Heart right ventricle (tissue), 16 donors: ENCODE results near the gene RNASE12. TPM values are rescaled to one million over a fixed set of nuclear protein-coding genes. Genes with fewer than 3 reads are reported as not detected.

ENCODE experiments used
- ATAC-seq, 8 donors: fragments of 200-7000 bp; cut with Tn5 transposase; one replicate each; pipeline ENCODE4 v1.9.1; 2020; ENCODE audit warnings: mild to moderate bottlenecking in 8 of 8, moderate library complexity in 8 of 8, moderate number of reproducible peaks in 1 of 8
- DNase-seq, 2 donors: peaks; one replicate each; pipeline ENCODE4 v3.0.0-alpha.2; 2020
- H3K27ac ChIP-seq, 10 donors: fragments of 200-600 bp; sonication (generic) in 2 of 10; one replicate each; pipeline versions ENCODE4 v1.5.0 to v1.8.0; 2020 to 2022; ENCODE audit warnings: mild to moderate bottlenecking in 3 of 10
- H3K27me3 ChIP-seq, 7 donors: fragments of 200-600 bp; one replicate each; pipeline ENCODE4 v1.8.0; 2021 to 2022; ENCODE audit warnings: mild to moderate bottlenecking in 2 of 7
- H3K36me3 ChIP-seq, 9 donors: fragments of 200-600 bp; sonication (generic) in 1 of 9; one replicate each; pipeline versions ENCODE4 v1.5.0 to v1.8.0; 2020 to 2022; ENCODE audit warnings: mild to moderate bottlenecking in 2 of 9
- H3K4me1 ChIP-seq, 9 donors: fragments of 200-600 bp; sonication (generic) in 1 of 9; one replicate each; pipeline versions ENCODE4 v1.5.0 to v1.8.0; 2020 to 2022; ENCODE audit warnings: mild to moderate bottlenecking in 4 of 9
- H3K4me3 ChIP-seq, 10 donors: fragments of 200-600 bp; sonication (generic) in 2 of 10; one replicate each; pipeline versions ENCODE4 v1.5.0 to v1.8.0; 2020 to 2022; ENCODE audit warnings: mild to moderate bottlenecking in 7 of 10, moderate library complexity in 2 of 10
- H3K9me3 ChIP-seq, 11 donors: fragments of 200-600 bp in 10 of 11; sonication (generic) in 2 of 11; one replicate each; pipeline versions ENCODE4 v1.5.0 to v1.8.0; 2013 to 2022; ENCODE audit warnings: mild to moderate bottlenecking in 2 of 11, control low read depth in 1 of 11, moderate library complexity in 1 of 11
- WGBS, 2 donors: extraction: QIAGEN DNeasy Blood & Tissue Kit; methylation state at CpG; one replicate each; pipeline ENCODE4 v1.1.7; 2013; ENCODE audit warnings: inconsistent platforms in 1 of 2; 5-methylcytosine and 5-hydroxymethylcytosine counted together
- intact Hi-C, 10 donors: fragments of 100-400 bp; cut with DNase I; formaldehyde crosslinking; loops; one replicate each; pipeline versions ENCODE4 v1.11.1 to v1.14.2; 2022
- long read RNA-seq, 3 donors: library from polyadenylated mRNA; unstranded; transcript quantifications; one replicate each; pipeline ENCODE4 v2.0.0, GENCODE V29; 2020 to 2021
- polyA plus RNA-seq, 2 donors: library from polyadenylated mRNA; stranded (reverse); fragments of 200-250 nt; gene quantifications; one replicate each; pipeline ENCODE4 v1.2.3, GENCODE V29; 2013
- total RNA-seq, 10 donors: library from RNA; stranded (reverse); fragmentation: NEBNext Ultra II Directional in 3 of 10; extraction: Animal tissue kit (Norgen Biotek cat#: 25700) in 3 of 10; gene quantifications; one replicate each; pipeline versions ENCODE4 v1.2.1 to v1.2.4, GENCODE V29; 2021 to 2023
- TF ChIP-seq, protein P1 (sequence below), 9 donors: fragments of 200-600 bp; sonication (generic) in 2 of 9; IDR thresholded peaks; one replicate each; pipeline versions ENCODE4 v1.5.0 to v1.8.0; 2021 to 2022; ENCODE audit warnings: antibody characterized with exemption in 9 of 9, mild to moderate bottlenecking in 5 of 9, moderate library complexity in 1 of 9
- donor health status: Arrhythmogenic right ventricular cardiomyopathy.
- donor health status: ischemic (EF 13 %, LVEDD 7.1; RV severe dilation, severe dysfunction).
- donor health status: healthy with polysubstance abuse.
- donor health status: DM: no; HTN: yes; CAD: no.
- donor health status: DM: no; HTN: no; CAD: no.
- donor health status: ischemic (EF 25% LVEDD 6.9; RV normal size, moderate dysfunction).
- donor health status: ischemic (EF 25% LVEDD 5.7; RV mildly dilated, moderate dysfunction).
- donor health status: healthy.
- donor health status: DM: yes; HTN: yes; CAD: no.
- donor health status: Ischemic cardiomyopathy.
- donor health status: ischemic (EF 35%, LVEDD 5.7; RV mildly dilated, moderate dysfunction).
- donor health status: nonischemic (EF 11% LVEDD 7.7; RV severe dilation, severe dysfunction).
- donor health status: DM: yes; HTN: yes; CAD: no.
- donor health status: PGD.
- donor health status: ischemic (EF 29% LVEDD 5.4; RV normal size, mild dysfunction).
- donor health status: nonischemic (EF 23%, LVEDD 6.1; RV moderate dilation, normal function).

The RNASE12 gene, protein sequence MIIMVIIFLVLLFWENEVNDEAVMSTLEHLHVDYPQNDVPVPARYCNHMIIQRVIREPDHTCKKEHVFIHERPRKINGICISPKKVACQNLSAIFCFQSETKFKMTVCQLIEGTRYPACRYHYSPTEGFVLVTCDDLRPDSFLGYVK
- not detected for total RNA-seq
- not detected for polyA plus RNA-seq
- long read RNA-seq, donor 1 = 0 reads
- long read RNA-seq, donor 2 = 0 reads
- long read RNA-seq, donor 3 = 0 reads

DNA sequence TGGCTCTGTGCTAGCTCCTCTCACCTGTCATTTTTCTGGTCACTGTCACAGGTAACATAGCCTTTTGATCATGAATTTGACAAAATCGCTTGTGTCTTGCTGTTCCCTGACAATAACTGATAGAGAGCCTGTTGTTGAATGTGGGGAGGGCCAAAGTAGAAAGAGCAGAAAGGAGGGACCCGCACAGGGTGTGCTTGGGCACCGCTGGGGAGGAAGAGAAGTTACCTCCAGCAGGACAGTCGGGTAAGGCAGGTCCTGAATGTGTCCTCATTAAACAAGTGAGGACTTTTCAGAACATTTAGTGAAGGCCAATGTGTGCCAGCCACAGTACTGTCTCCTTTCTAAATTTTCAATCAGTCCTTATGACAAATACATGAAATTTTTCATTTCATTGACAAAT is at the start of gene RNASE12:
Gene RNASE12, minus strand, starts transcription at position 142 of the 400 bp plus-strand sequence. CDS start 653 bp downstream, outside the sequence.
- Histone ChIP-seq H3K4me1 (no peaks in the 10 kb centered on the region), H3K36me3 (no peaks in the 10 kb centered on the region), H3K27me3 (peaks cover 0 to 15% (median 4%) of the 10 kb centered on the region in 7 donors), H3K4me3 (no peak within 1 kb of the TSS), H3K27ac (no peak within 1 kb of the TSS), H3K9me3 (no peaks in the 10 kb centered on the region)
- intact Hi-C loops = no loop called here
- DNase-seq = no peak
- 83 to 85% methylated on average over 4 of the region's 4 CpGs for WGBS, 2 donors
- TF ChIP-seq, protein P1, sequence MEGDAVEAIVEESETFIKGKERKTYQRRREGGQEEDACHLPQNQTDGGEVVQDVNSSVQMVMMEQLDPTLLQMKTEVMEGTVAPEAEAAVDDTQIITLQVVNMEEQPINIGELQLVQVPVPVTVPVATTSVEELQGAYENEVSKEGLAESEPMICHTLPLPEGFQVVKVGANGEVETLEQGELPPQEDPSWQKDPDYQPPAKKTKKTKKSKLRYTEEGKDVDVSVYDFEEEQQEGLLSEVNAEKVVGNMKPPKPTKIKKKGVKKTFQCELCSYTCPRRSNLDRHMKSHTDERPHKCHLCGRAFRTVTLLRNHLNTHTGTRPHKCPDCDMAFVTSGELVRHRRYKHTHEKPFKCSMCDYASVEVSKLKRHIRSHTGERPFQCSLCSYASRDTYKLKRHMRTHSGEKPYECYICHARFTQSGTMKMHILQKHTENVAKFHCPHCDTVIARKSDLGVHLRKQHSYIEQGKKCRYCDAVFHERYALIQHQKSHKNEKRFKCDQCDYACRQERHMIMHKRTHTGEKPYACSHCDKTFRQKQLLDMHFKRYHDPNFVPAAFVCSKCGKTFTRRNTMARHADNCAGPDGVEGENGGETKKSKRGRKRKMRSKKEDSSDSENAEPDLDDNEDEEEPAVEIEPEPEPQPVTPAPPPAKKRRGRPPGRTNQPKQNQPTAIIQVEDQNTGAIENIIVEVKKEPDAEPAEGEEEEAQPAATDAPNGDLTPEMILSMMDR (IDR thresholded peaks at IDR 0.05) = no peak
- no peak for ATAC-seq

DNA sequence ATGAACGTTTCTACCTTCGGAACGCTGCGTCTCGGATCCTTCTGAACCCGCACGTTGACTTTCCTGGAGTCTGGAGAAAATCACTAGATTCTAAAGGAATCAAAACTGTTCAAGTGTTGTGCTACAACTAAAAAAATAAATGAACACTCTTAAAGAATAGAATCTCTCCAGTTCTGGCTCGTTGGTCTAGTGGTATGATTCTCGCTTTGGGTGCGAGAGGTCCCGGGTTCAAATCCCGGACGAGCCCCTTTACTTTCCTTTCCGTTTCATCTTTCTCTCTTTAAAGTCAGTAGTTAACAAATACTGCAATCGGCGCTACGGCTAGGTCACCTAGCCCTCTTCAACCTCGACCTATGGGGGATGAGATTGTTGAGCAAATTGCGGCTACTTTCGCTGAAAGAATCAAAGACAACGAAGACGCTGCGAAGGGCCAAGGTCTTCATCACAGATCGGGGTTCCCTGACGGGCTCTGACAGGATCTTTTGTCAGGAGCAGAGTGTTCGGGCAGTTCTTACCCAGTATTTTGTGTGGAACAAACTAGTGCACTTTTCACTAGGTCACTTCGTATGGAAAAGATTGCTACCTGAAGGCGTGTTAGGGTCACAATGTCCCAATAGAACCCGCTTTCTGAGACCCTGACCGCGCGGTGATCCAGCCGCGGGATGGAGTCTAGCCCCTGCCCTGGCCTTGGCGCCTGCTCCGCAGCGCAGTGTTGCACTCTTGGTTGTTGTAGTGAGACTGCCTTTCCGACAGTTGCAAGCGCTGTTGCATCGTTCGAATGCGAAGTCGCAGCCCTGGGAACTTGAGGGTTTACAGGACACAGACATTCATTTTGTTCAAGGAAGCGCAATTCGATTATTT is 41.9 kb upstream of the RNASE12 start:
- H3K9me3 ChIP-seq = no peaks in the 10 kb centered on the region
- TF ChIP-seq, protein P1 (IDR thresholded peaks at IDR 0.05) = no peak
- no peak for DNase-seq
- 3 to 4% methylated on average over 45 of the region's 45 CpGs for WGBS, 2 donors
- peak overlapping the region in 8 of 10 donors; percentile 2 to 45 (median 30) for H3K4me3 ChIP-seq
- no peaks in the 10 kb centered on the region for H3K36me3 ChIP-seq
- ATAC-seq = peak; percentile 7 to 85 (median 60)
- intact Hi-C loops = loop anchor here in 5 of 10 donors (5.0 kb wide), 1 partner anchor 49 kb away; the partner anchor contains the start of gene RNASE4 (in 5 of the 5)
- H3K27me3 ChIP-seq = peaks cover 0 to 100% (median 58%) of the 10 kb centered on the region in 7 donors
- peaks cover 0 to 35% (median 23%) of the 10 kb centered on the region in 9 donors for H3K4me1 ChIP-seq
- no peak overlapping the region for H3K27ac ChIP-seq

DNA sequence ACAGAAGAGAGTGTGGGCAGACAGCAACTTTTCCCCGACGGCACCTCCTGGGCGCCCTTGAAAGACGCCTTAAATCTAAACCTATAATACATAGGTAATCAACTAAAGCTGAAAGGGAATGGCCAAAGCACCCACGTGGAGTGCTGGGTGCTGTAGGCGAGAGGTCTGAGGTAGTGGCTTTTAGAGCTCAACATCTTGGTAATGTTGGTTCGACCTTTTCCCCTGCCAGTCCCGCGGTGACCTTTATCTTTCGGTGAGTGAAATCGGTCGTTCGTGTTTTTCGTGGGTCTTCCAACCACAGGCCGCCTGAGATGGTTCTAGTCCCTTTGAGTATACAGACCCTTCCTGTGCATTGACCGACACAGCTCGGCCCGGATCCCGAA is 41.3 kb upstream of the RNASE12 start:
- Histone ChIP-seq H3K4me3 (peak overlapping the region in 9 of 10 donors; percentile 2 to 45 (median 28)), H3K4me1 (peaks cover 0 to 41% (median 23%) of the 10 kb centered on the region in 9 donors), H3K36me3 (no peaks in the 10 kb centered on the region), H3K27me3 (peaks cover 0 to 100% (median 58%) of the 10 kb centered on the region in 7 donors), H3K9me3 (no peaks in the 10 kb centered on the region), H3K27ac (no peak overlapping the region)
- TF ChIP-seq, protein P1 (IDR thresholded peaks at IDR 0.05) = no peak
- WGBS, 2 donors = 1 to 2% methylated on average over 19 of the region's 19 CpGs
- DNase-seq (no peak), ATAC-seq (peak in 3 of 8 donors; percentile 8 to 12 (median 10))
- intact Hi-C loops = loop anchor here in 5 of 10 donors (5.0 kb wide), 1 partner anchor 50 kb away; the partner anchor contains the start of gene RNASE4 (in 5 of the 5)

DNA sequence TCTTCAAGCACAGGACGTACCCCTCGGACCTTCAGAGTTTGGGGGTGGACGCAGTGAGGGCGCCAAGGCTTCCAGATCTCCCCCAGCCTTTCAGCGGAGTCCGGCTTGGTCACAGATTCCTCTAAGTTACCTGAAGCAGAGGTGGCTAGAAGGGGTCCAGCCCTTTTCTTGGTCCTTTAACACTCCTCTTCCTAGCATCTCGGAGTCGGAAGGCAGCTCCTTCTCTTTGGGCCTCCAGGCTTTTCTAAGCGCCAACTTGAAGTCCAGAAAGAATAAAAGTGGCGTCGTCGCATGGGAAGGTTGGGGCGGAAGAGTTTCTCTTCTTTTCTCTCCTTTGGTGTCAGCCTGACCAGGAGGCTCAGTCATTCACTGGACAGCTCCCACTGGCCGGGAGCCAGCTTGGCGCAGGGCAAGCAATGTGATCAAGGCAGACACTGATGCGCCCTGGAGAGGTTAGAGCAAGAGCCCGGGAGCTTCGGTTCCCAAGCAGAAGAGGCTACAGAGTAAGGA is 40.8 kb upstream of the RNASE12 start:
- peak overlapping the region in 9 of 10 donors; percentile 2 to 45 (median 28) for H3K4me3 ChIP-seq
- peaks cover 0 to 100% (median 59%) of the 10 kb centered on the region in 7 donors for H3K27me3 ChIP-seq
- no peaks in the 10 kb centered on the region for H3K36me3 ChIP-seq
- TF ChIP-seq, protein P1 (IDR thresholded peaks at IDR 0.05) = no peak
- no peak overlapping the region for H3K27ac ChIP-seq
- DNase-seq (peak; percentile 50 to 65), ATAC-seq (peak; percentile 65 to 87 (median 78))
- peaks cover 0 to 43% (median 23%) of the 10 kb centered on the region in 9 donors for H3K4me1 ChIP-seq
- intact Hi-C loops = loop anchor here in 5 of 10 donors (2.0 to 5.0 kb wide), 2 partner anchors 19 to 50 kb away; partner anchors contain the start of gene RNASE4 (in 5 of the 5)
- 1% methylated on average over 18 of the region's 18 CpGs for WGBS, 2 donors
- H3K9me3 ChIP-seq = no peaks in the 10 kb centered on the region
